Stimulated activated CD8-positive, alpha-beta memory T cell treated with anti-CD3 and anti-CD28 coated beads, Interleukin-7, amount 100 ng/mL, for 48 hours (primary cell): ENCODE measurements around the gene MGAT3.

Source experiments
- DNase-seq, 2 donors: peaks; one replicate each; pipeline ENCODE4 v3.0.0-alpha.2; 2020; ENCODE audit warnings: low read depth in 1 of 2; ENCODE audit errors: extremely low read depth in 1 of 2

MGAT3 gene

GRCh38 chr22:39525658-39525975, 68.8 kb downstream of the MGAT3 start:
- no peak for DNase-seq

DNA sequence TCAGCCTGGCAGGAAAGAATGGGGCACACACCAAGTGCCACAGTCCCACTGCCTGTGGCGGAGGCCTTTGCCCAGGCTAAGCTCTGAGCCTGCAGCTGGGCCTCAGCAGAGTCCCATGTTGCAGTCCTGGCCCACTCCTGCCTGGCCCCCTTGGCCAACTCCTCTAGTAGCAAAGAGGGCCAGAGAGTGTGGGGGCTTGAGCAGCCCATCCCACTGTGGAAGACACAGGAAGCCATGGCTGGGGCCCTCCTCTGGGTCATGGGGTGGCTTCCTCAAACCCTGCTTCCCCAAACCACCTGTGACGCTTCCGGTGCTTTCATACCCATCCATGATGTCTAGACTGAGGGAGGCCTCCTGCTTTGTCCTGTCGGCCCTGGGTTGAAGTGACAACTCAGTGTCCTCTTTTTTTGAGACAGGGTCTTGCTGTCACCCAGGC, 69.9 kb downstream of the MGAT3 start:
- no peak for DNase-seq

DNA sequence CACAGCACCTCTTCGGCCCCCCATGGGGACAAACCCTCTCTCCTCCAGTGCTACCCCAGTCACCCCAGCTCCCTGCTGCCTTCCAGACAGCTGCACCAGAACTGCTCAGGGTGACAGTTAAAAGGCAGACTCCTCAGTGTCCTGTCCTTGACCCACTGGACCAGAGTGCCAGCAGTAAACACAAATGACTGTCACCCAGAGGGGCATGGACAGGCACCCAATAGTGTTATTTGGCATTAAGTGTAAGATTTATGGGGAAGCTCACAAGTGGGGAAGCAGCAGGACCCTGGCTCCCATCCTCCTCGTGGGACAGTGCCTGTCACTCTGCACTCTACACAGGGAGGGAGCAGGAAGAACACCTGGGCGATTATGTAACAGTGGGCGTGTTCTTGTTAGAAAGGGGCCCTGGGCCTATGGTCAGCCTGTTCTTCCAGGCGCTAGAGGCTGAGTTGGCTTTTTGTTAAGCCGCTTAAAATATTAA, 70.7 kb downstream of the MGAT3 start:
- DNase-seq = no peak

DNA sequence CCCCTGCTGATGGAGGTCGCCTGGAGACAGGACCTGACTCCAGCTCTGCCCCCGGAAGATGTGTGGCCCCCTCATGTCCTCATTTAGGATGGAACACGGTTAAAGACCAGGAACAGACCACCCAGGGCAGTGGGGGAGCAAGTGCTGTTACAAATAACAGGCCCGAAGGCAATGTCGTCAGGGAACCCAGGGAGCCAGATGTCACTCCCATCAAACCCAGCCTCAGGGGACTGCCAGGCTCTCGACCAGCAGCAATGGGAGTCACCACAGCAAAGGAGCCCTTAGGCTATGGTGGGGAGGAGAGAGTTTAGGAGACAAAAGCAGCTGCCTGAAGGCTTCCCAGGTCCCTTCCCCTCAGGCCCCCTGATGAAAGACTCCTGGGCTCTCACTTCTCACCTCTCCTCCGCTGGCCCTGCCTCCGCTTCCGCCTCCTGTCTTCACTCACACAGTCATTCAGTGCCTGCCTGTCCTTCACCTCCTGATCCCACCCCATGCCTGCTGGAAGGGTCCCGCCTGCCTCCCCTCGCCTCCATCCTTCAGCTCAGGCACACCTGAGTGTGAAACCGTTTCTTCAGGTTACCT, 71.4 kb downstream of the MGAT3 start:
- no peak for DNase-seq

GRCh38 chr22:39528681-39529486, 72.1 kb downstream of the MGAT3 start:
- DNase-seq = peak; percentile 78 to 80

DNA sequence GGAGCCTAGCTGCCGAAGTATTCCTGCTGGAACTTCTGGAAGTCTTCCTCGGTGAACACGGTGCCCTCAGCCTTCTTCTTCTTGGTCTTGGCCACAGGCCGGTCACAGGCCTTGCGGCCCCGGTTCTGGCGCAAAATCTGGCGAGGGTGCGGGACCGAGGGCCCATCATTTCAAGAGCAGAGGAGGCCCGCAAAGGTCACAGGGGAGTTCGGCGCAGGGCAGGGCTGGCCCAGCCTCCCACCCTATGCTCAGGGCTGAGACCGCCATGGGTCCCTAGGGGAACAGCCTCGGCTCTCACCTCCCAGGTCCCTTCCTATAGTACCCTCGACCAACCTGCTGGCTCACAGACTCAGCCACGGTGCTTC, 72.7 kb downstream of the MGAT3 start:
- DNase-seq = no peak

DNA sequence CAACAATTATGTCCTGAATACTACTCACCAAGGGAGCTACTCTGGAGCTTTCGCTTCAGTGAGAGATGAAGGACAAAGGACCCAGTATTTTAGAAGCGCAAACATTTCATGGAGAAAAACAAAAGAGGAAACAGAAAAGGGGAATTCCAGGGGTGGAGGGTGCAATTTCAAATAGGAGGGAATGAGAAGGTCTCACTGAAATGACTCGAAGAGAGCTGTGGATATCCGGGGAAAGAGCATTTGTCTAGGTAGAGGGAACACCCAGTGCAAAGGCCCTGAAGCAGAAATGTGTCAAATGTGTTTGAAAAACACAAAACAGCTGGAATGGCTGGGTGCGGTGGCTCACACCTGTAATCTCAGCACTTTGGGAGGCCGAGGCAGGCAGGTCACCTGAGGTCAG, 73.3 kb downstream of the MGAT3 start:
- DNase-seq = no peak

- DNase-seq = no peak
Observed at GRCh38 chr22:39530692-39531331, 74.0 kb downstream of the MGAT3 start.

GRCh38 chr22:39532215-39533073, 75.6 kb downstream of the MGAT3 start, which contains the start of gene RPS19BP1:
TSS of gene RPS19BP1 (minus strand) at chr22:39532748. CDS start at chr22:39532738, 10 bp downstream.
- peak; percentile 97 to 100 for DNase-seq

DNA sequence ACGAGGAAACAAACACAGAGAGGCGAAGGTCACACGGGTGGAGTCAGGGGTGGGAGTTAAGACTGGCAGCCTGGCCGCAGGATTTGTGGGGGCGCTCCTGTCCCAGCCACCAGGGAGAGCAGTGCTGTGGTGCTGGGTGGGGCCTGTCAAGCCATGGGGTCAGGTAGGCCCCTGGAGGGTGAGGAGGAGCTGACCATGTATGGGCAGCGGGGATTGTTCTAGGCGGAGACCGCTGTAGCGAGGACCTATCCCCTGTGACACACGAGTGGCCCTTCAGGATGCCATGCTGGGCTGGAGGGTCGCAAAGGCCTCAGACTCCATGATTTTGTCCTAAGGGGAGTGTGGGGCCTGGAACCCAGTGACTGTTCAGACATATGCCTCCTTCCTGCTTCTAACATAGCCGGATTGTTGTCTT, 77.3 kb downstream of the MGAT3 start:
- no peak for DNase-seq

GRCh38 chr22:39534591-39535356, 78.0 kb downstream of the MGAT3 start:
- peak in 1 of 2 donors; percentile 66 for DNase-seq

DNA sequence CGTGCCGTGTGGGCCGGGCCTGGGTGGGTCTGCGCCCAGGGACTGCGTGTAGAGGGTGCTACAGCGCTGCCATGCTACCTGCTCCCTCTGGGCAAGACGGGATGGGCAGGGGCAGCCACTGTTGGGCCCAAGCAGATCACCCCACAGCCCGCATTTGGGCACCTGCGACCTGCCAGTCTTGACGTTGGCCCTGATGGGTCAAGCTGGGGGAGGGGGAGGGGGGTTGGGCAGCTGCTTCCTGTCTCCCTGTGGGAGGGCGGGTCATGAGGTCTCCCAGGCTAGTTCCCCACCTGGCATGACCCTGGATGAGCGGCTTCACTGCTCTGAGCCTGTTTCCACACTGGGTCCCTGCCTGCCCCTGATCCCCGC, 78.5 kb downstream of the MGAT3 start:
- no peak for DNase-seq

GRCh38 chr22:39535831-39536449, 79.1 kb downstream of the MGAT3 start:
- DNase-seq = no peak

GRCh38 chr22:39536711-39537110, 79.9 kb downstream of the MGAT3 start:
- no peak for DNase-seq

- no peak for DNase-seq
Observed at GRCh38 chr22:39537975-39538374, 81.2 kb downstream of the MGAT3 start.
